ENCODE results near the gene MUC6. TPM values are rescaled to one million over a fixed set of nuclear protein-coding genes. Genes with fewer than 3 reads are reported as not detected.

The MUC6 gene
- total and polyA plus RNA-seq, 10 of the 15 experiments (the other 5 are each of a cell fraction or from before 2014, with no cell fraction given): 0.03 TPM; not detected in 8

GRCh38 chr11:1085440-1086170, 49.1 kb upstream of the MUC6 start (continued):
- TF ChIP-seq, protein P1, sequence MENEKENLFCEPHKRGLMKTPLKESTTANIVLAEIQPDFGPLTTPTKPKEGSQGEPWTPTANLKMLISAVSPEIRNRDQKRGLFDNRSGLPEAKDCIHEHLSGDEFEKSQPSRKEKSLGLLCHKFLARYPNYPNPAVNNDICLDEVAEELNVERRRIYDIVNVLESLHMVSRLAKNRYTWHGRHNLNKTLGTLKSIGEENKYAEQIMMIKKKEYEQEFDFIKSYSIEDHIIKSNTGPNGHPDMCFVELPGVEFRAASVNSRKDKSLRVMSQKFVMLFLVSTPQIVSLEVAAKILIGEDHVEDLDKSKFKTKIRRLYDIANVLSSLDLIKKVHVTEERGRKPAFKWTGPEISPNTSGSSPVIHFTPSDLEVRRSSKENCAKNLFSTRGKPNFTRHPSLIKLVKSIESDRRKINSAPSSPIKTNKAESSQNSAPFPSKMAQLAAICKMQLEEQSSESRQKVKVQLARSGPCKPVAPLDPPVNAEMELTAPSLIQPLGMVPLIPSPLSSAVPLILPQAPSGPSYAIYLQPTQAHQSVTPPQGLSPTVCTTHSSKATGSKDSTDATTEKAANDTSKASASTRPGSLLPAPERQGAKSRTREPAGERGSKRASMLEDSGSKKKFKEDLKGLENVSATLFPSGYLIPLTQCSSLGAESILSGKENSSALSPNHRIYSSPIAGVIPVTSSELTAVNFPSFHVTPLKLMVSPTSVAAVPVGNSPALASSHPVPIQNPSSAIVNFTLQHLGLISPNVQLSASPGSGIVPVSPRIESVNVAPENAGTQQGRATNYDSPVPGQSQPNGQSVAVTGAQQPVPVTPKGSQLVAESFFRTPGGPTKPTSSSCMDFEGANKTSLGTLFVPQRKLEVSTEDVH (IDR thresholded peaks at IDR 0.05; ENCODE audit: low read depth, partially characterized antibody): no peak
- no peak for TF ChIP-seq POLR2AphosphoS5 (IDR thresholded peaks at IDR 0.05; ENCODE audit: low read length)
- no peak for TF ChIP-seq ZSCAN29 (IDR thresholded peaks at IDR 0.05)
- no peak for TF ChIP-seq DPF2 (IDR thresholded peaks at IDR 0.05)

DNA sequence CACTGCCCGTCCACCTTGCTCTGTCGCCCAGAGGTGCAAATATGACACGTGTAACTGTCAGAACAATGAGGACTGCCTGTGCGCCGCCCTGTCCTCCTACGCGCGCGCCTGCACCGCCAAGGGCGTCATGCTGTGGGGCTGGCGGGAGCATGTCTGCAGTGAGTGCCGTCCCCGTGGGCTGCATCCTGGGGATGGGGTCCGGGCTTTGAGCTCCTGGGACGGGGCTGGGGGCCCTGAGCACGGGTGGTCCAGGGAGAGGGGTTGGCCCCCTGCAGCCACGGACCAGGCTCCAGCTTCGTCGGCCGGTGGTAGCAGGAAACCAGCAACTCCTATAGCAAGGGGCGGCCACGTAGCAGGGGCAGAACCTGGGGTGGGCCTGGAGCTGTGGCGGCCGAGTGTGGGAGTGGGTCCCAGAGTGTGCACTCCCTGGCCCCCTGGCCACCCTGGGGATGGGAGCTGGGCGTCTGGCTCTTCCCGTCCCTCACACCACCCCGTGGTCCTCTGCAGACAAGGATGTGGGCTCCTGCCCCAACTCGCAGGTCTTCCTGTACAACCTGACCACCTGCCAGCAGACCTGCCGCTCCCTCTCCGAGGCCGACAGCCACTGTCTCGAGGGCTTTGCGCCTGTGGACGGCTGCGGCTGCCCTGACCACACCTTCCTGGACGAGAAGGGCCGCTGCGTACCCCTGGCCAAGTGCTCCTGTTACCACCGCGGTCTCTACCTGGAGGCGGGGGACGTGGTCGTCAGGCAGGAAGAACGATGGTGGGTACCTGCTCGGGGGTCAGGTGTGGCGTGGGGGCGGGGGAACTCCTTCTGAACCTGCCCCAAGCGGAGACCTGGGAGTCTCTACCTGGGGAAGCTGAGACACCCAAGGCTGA, 48.3 kb upstream of the MUC6 start:
- intact Hi-C loops (cut with micrococcal nuclease; ENCODE audit: unreplicated experiment): no loop called here
- CTCF ChIA-PET: no interaction called here
- Histone ChIP-seq H3K27me3 (replicated peaks in 1 of 2; ENCODE audit: control insufficient read depth in 2 of 2, insufficient read depth in 2 of 2, low read length in 1 of 2) (no peaks in the 10 kb centered on the region), H4K20me1 (ENCODE audit: control insufficient read depth, insufficient read depth) (no peaks in the 10 kb centered on the region), H2AFZ (ENCODE audit: control insufficient read depth, low read depth, low read length) (no peak overlapping the region), H3K27ac (ENCODE audit: control insufficient read depth, insufficient read depth) (no peak overlapping the region), H3K36me3 (ENCODE audit: control insufficient read depth in 2 of 2, insufficient read depth in 2 of 2, low read length in 1 of 2) (no peaks in the 10 kb centered on the region), H3K4me2 (ENCODE audit: control insufficient read depth, insufficient read depth) (no peak overlapping the region), H3K9me3 (replicated peaks; ENCODE audit: control insufficient read depth, insufficient read depth, low read length) (no peaks in the 10 kb centered on the region; the same call in 2 of the 3 replicates), H3K4me1 (ENCODE audit: control insufficient read depth, insufficient read depth, low read length) (no peaks in the 10 kb centered on the region), H3K4me3 (no peak overlapping the region), H3K9ac (ENCODE audit: control insufficient read depth, insufficient read depth, low read length) (no peak overlapping the region), H3K79me2 (ENCODE audit: control insufficient read depth, insufficient read depth, low read length) (no peaks in the 10 kb centered on the region)
- in situ Hi-C loops (cut with MboI): no loop called here
- RAD21 ChIA-PET (ENCODE audit: unreplicated experiment): no interaction called here
- SMC1A ChIA-PET (ENCODE audit: uncharacterized antibody, unreplicated experiment): no interaction called here
- ATAC-seq: no peak
- WGBS (ENCODE audit: insufficient coverage, insufficient replicate concordance, low lambda C conversion rate, missing lambda C conversion rate): 42% methylated on average over 45 of the region's 49 CpGs
- FAIRE-seq: no peak
- no TSS peak for BruUV-seq (replicated peaks)
- POLR2A ChIA-PET: no interaction called here
- DNase-seq (ENCODE audit: low read depth, low spot score): no peak
- TF ChIP-seq MEF2A (IDR thresholded peaks at IDR 0.05; ENCODE audit: insufficient read depth, low read depth, low read length) (no peak), CREM (IDR thresholded peaks at IDR 0.05; ENCODE audit: low read depth) (no peak), JUND (IDR thresholded peaks at IDR 0.05; ENCODE audit: low read depth, low read length) (no peak), CHD4 (IDR thresholded peaks at IDR 0.05) (no peak), SMARCA5 (IDR thresholded peaks at IDR 0.05) (no peak), ZNF384 (IDR thresholded peaks at IDR 0.05; ENCODE audit: borderline replicate concordance, low read depth, low read length) (no peak), MTA3 (IDR thresholded peaks at IDR 0.05; ENCODE audit: borderline replicate concordance, low read length) (no peak), BHLHE40 (IDR thresholded peaks at IDR 0.05; ENCODE audit: borderline replicate concordance in 1 of 2, low read depth in 2 of 2, low read length in 1 of 2) (no peak), SUZ12 (IDR thresholded peaks at IDR 0.05; ENCODE audit: unreplicated experiment) (no peak), YY1 (IDR thresholded peaks at IDR 0.05; ENCODE audit: low read depth, low read length) (no peak), USF1 (IDR thresholded peaks at IDR 0.05; ENCODE audit: borderline replicate concordance, extremely low read length, insufficient read depth, low read depth, low read length) (no peak), CTCF (IDR thresholded peaks at IDR 0.05 in 2 of 3, conservative IDR thresholded peaks at IDR 0.05 in 1 of 3; ENCODE audit: control insufficient read depth in 2 of 3, extremely low read depth in 1 of 3, insufficient read depth in 1 of 3, low read depth in 3 of 3, low read length in 3 of 3) (no peak)
